PFSK-1 (cell line): ENCODE measurements around the gene FMR1NB.

Experiments
- FOXP2 ChIP-seq: optimal IDR thresholded peaks from 2 replicates; pipeline ENCODE3; 2011; ENCODE audit warnings: borderline replicate concordance, control low read depth, inconsistent platforms; ENCODE audit not compliant: insufficient read depth; ENCODE audit errors: extremely low read length, extremely low read depth
- POLR2AphosphoS5 ChIP-seq: IDR thresholded peaks from 2 replicates; pipeline ENCODE4 v1.6.1; 2012; ENCODE audit warnings: low read depth, mild to moderate bottlenecking, control low read depth, low read length, moderate library complexity
- SIN3A ChIP-seq: IDR thresholded peaks from 2 replicates; pipeline ENCODE4 v1.6.1; 2012; ENCODE audit warnings: mild to moderate bottlenecking, low read length, moderate library complexity, borderline replicate concordance; ENCODE audit not compliant: insufficient read depth
- TAF1 ChIP-seq: IDR thresholded peaks from 2 replicates; pipeline ENCODE4 v1.6.1; 2012; ENCODE audit warnings: low read length, control low read depth, borderline replicate concordance; ENCODE audit not compliant: insufficient read depth
- TF ChIP-seq, protein P1 (sequence below), 2 experiments: IDR thresholded peaks; 2 replicates each; pipeline versions ENCODE4 v1.6.1 to v1.8.0; 2011 to 2012; ENCODE audit warnings: low read depth in 2 of 2, low read length in 2 of 2, control low read depth in 1 of 2, inconsistent platforms in 1 of 2, mild to moderate bottlenecking in 1 of 2, moderate library complexity in 1 of 2; ENCODE audit not compliant: insufficient read depth in 1 of 2

DNA sequence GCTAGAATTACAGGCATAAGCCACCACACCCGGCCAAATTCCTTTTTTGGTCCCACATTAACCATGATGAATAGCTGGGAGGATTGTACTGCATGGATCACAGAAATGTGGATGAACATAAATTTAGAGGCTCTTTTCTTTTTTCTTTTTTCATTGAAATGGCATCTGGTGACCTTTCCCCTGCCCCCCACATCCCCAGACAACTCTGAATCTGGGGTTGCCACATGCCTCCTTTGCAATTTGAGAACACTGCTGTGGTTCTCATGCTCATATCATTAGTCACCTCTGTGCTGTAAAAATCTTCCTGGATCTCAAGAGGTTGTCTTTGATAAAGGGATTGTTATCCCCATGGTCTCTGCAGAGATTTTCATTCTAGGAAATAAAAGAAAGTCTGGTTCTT, 22.8 kb upstream of the FMR1NB start:
- TF ChIP-seq, protein P1, sequence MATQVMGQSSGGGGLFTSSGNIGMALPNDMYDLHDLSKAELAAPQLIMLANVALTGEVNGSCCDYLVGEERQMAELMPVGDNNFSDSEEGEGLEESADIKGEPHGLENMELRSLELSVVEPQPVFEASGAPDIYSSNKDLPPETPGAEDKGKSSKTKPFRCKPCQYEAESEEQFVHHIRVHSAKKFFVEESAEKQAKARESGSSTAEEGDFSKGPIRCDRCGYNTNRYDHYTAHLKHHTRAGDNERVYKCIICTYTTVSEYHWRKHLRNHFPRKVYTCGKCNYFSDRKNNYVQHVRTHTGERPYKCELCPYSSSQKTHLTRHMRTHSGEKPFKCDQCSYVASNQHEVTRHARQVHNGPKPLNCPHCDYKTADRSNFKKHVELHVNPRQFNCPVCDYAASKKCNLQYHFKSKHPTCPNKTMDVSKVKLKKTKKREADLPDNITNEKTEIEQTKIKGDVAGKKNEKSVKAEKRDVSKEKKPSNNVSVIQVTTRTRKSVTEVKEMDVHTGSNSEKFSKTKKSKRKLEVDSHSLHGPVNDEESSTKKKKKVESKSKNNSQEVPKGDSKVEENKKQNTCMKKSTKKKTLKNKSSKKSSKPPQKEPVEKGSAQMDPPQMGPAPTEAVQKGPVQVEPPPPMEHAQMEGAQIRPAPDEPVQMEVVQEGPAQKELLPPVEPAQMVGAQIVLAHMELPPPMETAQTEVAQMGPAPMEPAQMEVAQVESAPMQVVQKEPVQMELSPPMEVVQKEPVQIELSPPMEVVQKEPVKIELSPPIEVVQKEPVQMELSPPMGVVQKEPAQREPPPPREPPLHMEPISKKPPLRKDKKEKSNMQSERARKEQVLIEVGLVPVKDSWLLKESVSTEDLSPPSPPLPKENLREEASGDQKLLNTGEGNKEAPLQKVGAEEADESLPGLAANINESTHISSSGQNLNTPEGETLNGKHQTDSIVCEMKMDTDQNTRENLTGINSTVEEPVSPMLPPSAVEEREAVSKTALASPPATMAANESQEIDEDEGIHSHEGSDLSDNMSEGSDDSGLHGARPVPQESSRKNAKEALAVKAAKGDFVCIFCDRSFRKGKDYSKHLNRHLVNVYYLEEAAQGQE (IDR thresholded peaks at IDR 0.05; ENCODE audit: insufficient read depth in 1 of 2, low read depth in 2 of 2, low read length in 2 of 2) = no peak
- TF ChIP-seq SIN3A (no peak), POLR2AphosphoS5 (no peak), TAF1 (no peak), FOXP2 (no peak)
